HCT116 (cell line): ENCODE measurements around the gene FLNB. TPM values are rescaled to one million over a fixed set of nuclear protein-coding genes. Genes with fewer than 3 reads are reported as not detected.
A peak's percentile ranks its signal among the peaks of the same experiment; 100 is the strongest.

ENCODE experiments used
- ATAC-seq: fragments of 200-7000 bp; cut with Tn5 transposase; 2 replicates; pipeline ENCODE4 v1.9.1; 2020; ENCODE audit warnings: mild to moderate bottlenecking, moderate library complexity
- BruUV-seq: library from RNA; stranded (reverse); fragments of 400-500 nt; replicated peaks from 2 replicates; lab custom pipeline; 2021; lab: Mats Ljungman, UMichigan
- CTCF ChIA-PET: fragments of 300-600 bp; sonication (Branson Sonifier 250); formaldehyde crosslinking; loops from one replicate; lab custom pipeline; 2021; ENCODE audit warnings: antibody characterized with exemption; lab: Charles Lee
- POLR2A ChIA-PET: fragments of 300-600, 350-600 bp; sonication (Branson Sonifier 250); formaldehyde crosslinking; loops from one replicate; lab custom pipeline; 2021; ENCODE audit warnings: antibody characterized with exemption; lab: Charles Lee
- RAD21 ChIA-PET, 2 experiments: fragments of 300-600 bp; sonication (Branson Sonifier 250); formaldehyde crosslinking; loops; one replicate each; lab custom pipeline; 2023; ENCODE audit warnings: low total read pairs in 2 of 2; ENCODE audit not compliant: uncharacterized antibody in 2 of 2, unreplicated experiment in 2 of 2, low non-redundant PET in 1 of 2; lab: Charles Lee
- DNase-seq: peaks from one replicate; pipeline ENCODE4 v3.0.0-alpha.2; 2010; ENCODE audit warnings: low read depth, low spot score
- H2AFZ ChIP-seq: fragments of 200-600 bp; shearing (Covaris generic), sonication (generic); 2 replicates; pipeline ENCODE4 v1.6.1; 2017; ENCODE audit warnings: low read depth, mixed run types, mixed read lengths, antibody characterized with exemption, low read length; ENCODE audit not compliant: poor library complexity, severe bottlenecking
- H3K27ac ChIP-seq: 2 replicates; pipeline ENCODE4 v1.5.1; 2012; ENCODE audit warnings: low read depth, low read length
- H3K27me3 ChIP-seq: fragments of 200-600 bp; sonication (generic); 2 replicates; pipeline ENCODE4 v1.6.1; 2016; ENCODE audit warnings: mixed run types, low read length, mixed read lengths; ENCODE audit not compliant: insufficient read depth
- H3K36me3 ChIP-seq, 2 experiments: fragments of 200-500 bp in 1 of 2; fragments of 200-600 bp in 1 of 2; sonication (Bioruptor generic) in 1 of 2; sonication (generic) in 1 of 2; 2 replicates each; pipeline versions ENCODE4 v1.5.1 to v1.6.1; 2014 to 2016; ENCODE audit warnings: low read length in 2 of 2, inconsistent platforms in 1 of 2, mixed read lengths in 1 of 2, mixed run types in 1 of 2; ENCODE audit not compliant: insufficient read depth in 2 of 2, control insufficient read depth in 1 of 2
- H3K4me1 ChIP-seq, 2 experiments: fragments of 200-600 bp in 1 of 2; sonication (generic) in 1 of 2; 2 replicates each; pipeline versions ENCODE4 v1.5.1 to v1.6.1; 2012 to 2017; ENCODE audit warnings: low read length in 2 of 2, inconsistent platforms in 1 of 2, mild to moderate bottlenecking in 1 of 2, mixed read lengths in 1 of 2, mixed run types in 1 of 2, moderate library complexity in 1 of 2; ENCODE audit not compliant: insufficient read depth in 2 of 2, control insufficient read depth in 1 of 2
- H3K4me2 ChIP-seq: fragments of 200-600 bp; sonication (generic); 2 replicates; pipeline ENCODE4 v1.6.1; 2017; ENCODE audit warnings: mixed run types, low read length, mixed read lengths
- H3K4me3 ChIP-seq, 2 experiments: fragments of 200-600 bp in 1 of 2; sonication (generic) in 1 of 2; replicated peaks in 1 of 2; 2 replicates each; pipeline ENCODE4 v1.5.1; 2011 to 2016; ENCODE audit warnings: low read length in 2 of 2, control low read depth in 1 of 2, low read depth in 1 of 2, mild to moderate bottlenecking in 1 of 2, mixed read lengths in 1 of 2, mixed run types in 1 of 2
- H3K79me2 ChIP-seq: fragments of 200-600 bp; sonication (generic); 2 replicates; pipeline ENCODE4 v1.6.1; 2017; ENCODE audit warnings: mild to moderate bottlenecking, mixed run types, low read length, moderate library complexity, mixed read lengths; ENCODE audit not compliant: insufficient read depth
- H3K9ac ChIP-seq: fragments of 200-600 bp; sonication (generic); 2 replicates; pipeline ENCODE4 v1.6.1; 2016; ENCODE audit warnings: low read length, mixed read lengths
- H3K9me2 ChIP-seq: fragments of 200-600 bp; sonication (generic), shearing (Covaris generic); 2 replicates; pipeline ENCODE4 v1.6.1; 2017; ENCODE audit warnings: mixed run types, mild to moderate bottlenecking, moderate library complexity; ENCODE audit not compliant: insufficient read depth
- H3K9me3 ChIP-seq, 2 experiments: fragments of 200-500 bp in 1 of 2; fragments of 200-600 bp in 1 of 2; sonication (Bioruptor generic) in 1 of 2; sonication (generic) in 1 of 2; 2 replicates each; pipeline ENCODE4 v1.6.1; 2014 to 2017; ENCODE audit warnings: low read length in 2 of 2, mixed read lengths in 2 of 2, inconsistent platforms in 1 of 2, low read depth in 1 of 2, mild to moderate bottlenecking in 1 of 2, mixed run types in 1 of 2, moderate library complexity in 1 of 2; ENCODE audit not compliant: control insufficient read depth in 1 of 2, insufficient read depth in 1 of 2
- H4K20me1 ChIP-seq: fragments of 200-600 bp; sonication (generic), shearing (Covaris generic); 2 replicates; pipeline ENCODE4 v1.6.1; 2017; ENCODE audit warnings: mixed run types, mild to moderate bottlenecking, moderate library complexity; ENCODE audit not compliant: insufficient read depth
- ELF1 ChIP-seq: IDR thresholded peaks from 2 replicates; pipeline ENCODE4 v1.6.1; 2012; ENCODE audit warnings: low read depth, borderline replicate concordance
- POLR2AphosphoS5 ChIP-seq: IDR thresholded peaks from 2 replicates; pipeline ENCODE4 v1.6.1; 2011; ENCODE audit warnings: mild to moderate bottlenecking, low read depth, low read length, moderate library complexity
- SIN3A ChIP-seq: IDR thresholded peaks from 2 replicates; pipeline ENCODE4 v1.6.1; 2012; ENCODE audit warnings: low read depth
- SRF ChIP-seq: IDR thresholded peaks from 2 replicates; pipeline ENCODE4 v1.6.1; 2012; ENCODE audit warnings: low read depth
- intact Hi-C: fragments of 100-400 bp; cut with micrococcal nuclease; formaldehyde crosslinking; loops from 2 replicates; pipeline ENCODE4 v1.10.0; 2022
- total RNA-seq: library from RNA; stranded (reverse); gene quantifications from one replicate; pipeline ENCODE4 v1.2.1, GENCODE V29; 2021; ENCODE audit not compliant: unreplicated experiment
- TF ChIP-seq, protein P1 (sequence below), 3 experiments: fragments of 200-600 bp in 1 of 3; sonication (generic) in 1 of 3; IDR thresholded peaks in 2 of 3; conservative IDR thresholded peaks in 1 of 3; 2 replicates each; pipeline ENCODE4 v1.5.1; 2012 to 2017; ENCODE audit warnings: low read depth in 2 of 3, low read length in 2 of 3, antibody characterized with exemption in 1 of 3, borderline replicate concordance in 1 of 3, control low read depth in 1 of 3, mild to moderate bottlenecking in 1 of 3, mixed read lengths in 1 of 3, mixed run types in 1 of 3, moderate library complexity in 1 of 3; ENCODE audit not compliant: insufficient read depth in 1 of 3
- TF ChIP-seq, protein P2 (sequence below): IDR thresholded peaks from 2 replicates; pipeline ENCODE4 v1.6.1; 2012; ENCODE audit warnings: low read depth

Gene FLNB
- total RNA-seq, 1 experiment from 2014 or later = 116 TPM

DNA sequence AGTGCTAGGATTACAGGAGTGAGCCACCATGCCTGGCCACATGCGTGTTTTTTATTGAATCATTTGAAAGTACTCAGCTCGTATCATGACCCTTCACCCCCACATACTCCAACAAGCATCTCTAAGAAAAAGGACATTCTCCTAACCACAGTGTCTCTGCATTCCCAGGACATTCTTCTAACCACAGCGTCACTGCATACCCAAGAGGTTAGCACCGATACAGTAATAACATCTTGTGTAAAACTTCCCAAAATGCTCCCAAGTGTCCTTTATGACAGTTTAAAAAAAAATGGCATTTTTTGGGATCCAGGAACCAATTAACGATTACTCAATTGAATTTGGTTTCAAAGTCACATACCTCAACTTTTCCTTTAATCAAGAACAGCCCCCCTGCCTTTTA lies 39.6 kb downstream of the FLNB start:
- DNase-seq (no peak), ATAC-seq (no peak)
- Histone ChIP-seq H3K4me2 (peak overlapping the region; percentile 78), H3K27me3 (no peaks in the 10 kb centered on the region), H4K20me1 (no peaks in the 10 kb centered on the region; the same call in 1 of the 2 replicates), H3K36me3 (no peaks in the 10 kb centered on the region), H3K9ac (peak overlapping the region; percentile 64; the same call in 1 of the 2 replicates), H3K27ac (no peak overlapping the region), H3K9me3 (no peaks in the 10 kb centered on the region), H3K9me2 (no peaks in the 10 kb centered on the region), H3K4me1 (peaks cover 53 to 89% of the 10 kb centered on the region in 2 experiments), H2AFZ (no peak overlapping the region), H3K4me3 (no peak overlapping the region), H3K79me2 (peaks cover 75% of the 10 kb centered on the region)
- TF ChIP-seq, protein P1, sequence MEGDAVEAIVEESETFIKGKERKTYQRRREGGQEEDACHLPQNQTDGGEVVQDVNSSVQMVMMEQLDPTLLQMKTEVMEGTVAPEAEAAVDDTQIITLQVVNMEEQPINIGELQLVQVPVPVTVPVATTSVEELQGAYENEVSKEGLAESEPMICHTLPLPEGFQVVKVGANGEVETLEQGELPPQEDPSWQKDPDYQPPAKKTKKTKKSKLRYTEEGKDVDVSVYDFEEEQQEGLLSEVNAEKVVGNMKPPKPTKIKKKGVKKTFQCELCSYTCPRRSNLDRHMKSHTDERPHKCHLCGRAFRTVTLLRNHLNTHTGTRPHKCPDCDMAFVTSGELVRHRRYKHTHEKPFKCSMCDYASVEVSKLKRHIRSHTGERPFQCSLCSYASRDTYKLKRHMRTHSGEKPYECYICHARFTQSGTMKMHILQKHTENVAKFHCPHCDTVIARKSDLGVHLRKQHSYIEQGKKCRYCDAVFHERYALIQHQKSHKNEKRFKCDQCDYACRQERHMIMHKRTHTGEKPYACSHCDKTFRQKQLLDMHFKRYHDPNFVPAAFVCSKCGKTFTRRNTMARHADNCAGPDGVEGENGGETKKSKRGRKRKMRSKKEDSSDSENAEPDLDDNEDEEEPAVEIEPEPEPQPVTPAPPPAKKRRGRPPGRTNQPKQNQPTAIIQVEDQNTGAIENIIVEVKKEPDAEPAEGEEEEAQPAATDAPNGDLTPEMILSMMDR (IDR thresholded peaks at IDR 0.05 in 2 of 3, conservative IDR thresholded peaks at IDR 0.05 in 1 of 3; ENCODE audit: borderline replicate concordance in 1 of 3, insufficient read depth in 1 of 3, low read depth in 2 of 3, low read length in 2 of 3) = no peak
- TF ChIP-seq, protein P2, sequence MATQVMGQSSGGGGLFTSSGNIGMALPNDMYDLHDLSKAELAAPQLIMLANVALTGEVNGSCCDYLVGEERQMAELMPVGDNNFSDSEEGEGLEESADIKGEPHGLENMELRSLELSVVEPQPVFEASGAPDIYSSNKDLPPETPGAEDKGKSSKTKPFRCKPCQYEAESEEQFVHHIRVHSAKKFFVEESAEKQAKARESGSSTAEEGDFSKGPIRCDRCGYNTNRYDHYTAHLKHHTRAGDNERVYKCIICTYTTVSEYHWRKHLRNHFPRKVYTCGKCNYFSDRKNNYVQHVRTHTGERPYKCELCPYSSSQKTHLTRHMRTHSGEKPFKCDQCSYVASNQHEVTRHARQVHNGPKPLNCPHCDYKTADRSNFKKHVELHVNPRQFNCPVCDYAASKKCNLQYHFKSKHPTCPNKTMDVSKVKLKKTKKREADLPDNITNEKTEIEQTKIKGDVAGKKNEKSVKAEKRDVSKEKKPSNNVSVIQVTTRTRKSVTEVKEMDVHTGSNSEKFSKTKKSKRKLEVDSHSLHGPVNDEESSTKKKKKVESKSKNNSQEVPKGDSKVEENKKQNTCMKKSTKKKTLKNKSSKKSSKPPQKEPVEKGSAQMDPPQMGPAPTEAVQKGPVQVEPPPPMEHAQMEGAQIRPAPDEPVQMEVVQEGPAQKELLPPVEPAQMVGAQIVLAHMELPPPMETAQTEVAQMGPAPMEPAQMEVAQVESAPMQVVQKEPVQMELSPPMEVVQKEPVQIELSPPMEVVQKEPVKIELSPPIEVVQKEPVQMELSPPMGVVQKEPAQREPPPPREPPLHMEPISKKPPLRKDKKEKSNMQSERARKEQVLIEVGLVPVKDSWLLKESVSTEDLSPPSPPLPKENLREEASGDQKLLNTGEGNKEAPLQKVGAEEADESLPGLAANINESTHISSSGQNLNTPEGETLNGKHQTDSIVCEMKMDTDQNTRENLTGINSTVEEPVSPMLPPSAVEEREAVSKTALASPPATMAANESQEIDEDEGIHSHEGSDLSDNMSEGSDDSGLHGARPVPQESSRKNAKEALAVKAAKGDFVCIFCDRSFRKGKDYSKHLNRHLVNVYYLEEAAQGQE = no peak
- TF ChIP-seq ELF1 = no peak
- TF ChIP-seq SRF = no peak
- no peak for TF ChIP-seq SIN3A
- no peak for TF ChIP-seq POLR2AphosphoS5
- ChIA-PET RAD21 (no interaction called here), POLR2A (no interaction called here), CTCF (no interaction called here)
- no TSS peak for BruUV-seq
- intact Hi-C loops = loop anchor here (5.0 kb wide), 1 partner anchor 451 kb away; the partner anchor contains the start of gene ARF4
